Choroid plexus epithelial cell (primary cell): ENCODE data around the gene ZBTB6.

Experiments
- DNase-seq: peaks from one replicate; pipeline ENCODE4 v3.0.0-alpha.2; 2010; ENCODE audit warnings: low read depth
- H3K4me3 ChIP-seq: 2 replicates; pipeline ENCODE4 v1.5.1; 2011; ENCODE audit warnings: low read depth, mild to moderate bottlenecking, control low read depth, low read length, moderate library complexity
- CTCF ChIP-seq: conservative IDR thresholded peaks from 2 replicates; pipeline ENCODE4 v1.5.1; 2011; ENCODE audit warnings: low read depth, mild to moderate bottlenecking, control low read depth, inconsistent platforms, low read length, moderate library complexity

Gene ZBTB6

GRCh38 chr9:122949696-122950095 lies 36.6 kb upstream of the ZBTB6 start:
- no peak for TF ChIP-seq CTCF
- peak; percentile 13 for DNase-seq
- no peak overlapping the region for H3K4me3 ChIP-seq

- DNase-seq = no peak
- TF ChIP-seq CTCF = no peak
- H3K4me3 ChIP-seq = no peak overlapping the region
Observed at GRCh38 chr9:122948313-122948712, 35.2 kb upstream of the ZBTB6 start.

- TF ChIP-seq CTCF = no peak
- no peak for DNase-seq
- H3K4me3 ChIP-seq = no peak overlapping the region
Observed at GRCh38 chr9:122946461-122947005, 33.4 kb upstream of the ZBTB6 start.

- TF ChIP-seq CTCF = no peak
- H3K4me3 ChIP-seq = no peak overlapping the region
- DNase-seq = peak; percentile 12
Observed at GRCh38 chr9:122944960-122945888, 32.1 kb upstream of the ZBTB6 start.

GRCh38 chr9:122941582-122942234 lies 28.6 kb upstream of the ZBTB6 start:
- peak overlapping the region; percentile 87 for H3K4me3 ChIP-seq
- peak; percentile 74 for DNase-seq
- no peak for TF ChIP-seq CTCF

- DNase-seq = peak; percentile 99
- H3K4me3 ChIP-seq = peak within 1 kb of the TSS; percentile 87
- TF ChIP-seq CTCF = no peak
Observed at GRCh38 chr9:122940749-122941581, 27.8 kb upstream of the ZBTB6 start, which contains the start of gene RABGAP1. Gene RABGAP1 (plus strand): TSS chr9:122941020. CDS start chr9:122957060, 16,040 bp downstream.
